ENCODE measurements around the gene OR10A2. TPM values are rescaled to one million over a fixed set of nuclear protein-coding genes. Genes with fewer than 3 reads are reported as not detected.
"Not testable (repeated sequence)": the region's sequence is repeated elsewhere in the genome, so short reads cannot be mapped to it uniquely, and the experiment has no call there.

Gene OR10A2
- total and polyA plus RNA-seq, 2 donors (not counting 1 experiment from before 2014, with no cell fraction given) = not detected

GRCh38 chr11:6876914-6877313, 14.1 kb downstream of the OR10A2 start:
- Histone ChIP-seq H3K9me3 (ENCODE audit: control extremely low read depth in 1 of 3, control insufficient read depth in 2 of 3, insufficient read depth in 1 of 3, low read length in 2 of 3) (peaks cover 0 to 3% (median 0%) of the 10 kb centered on the region in 3 donors), H3K36me3 (replicated peaks in 1 of 2; ENCODE audit: control extremely low read depth in 1 of 2, control insufficient read depth in 1 of 2, extremely low read depth in 1 of 2, insufficient read depth in 2 of 2, low read length in 1 of 2) (no peaks in the 10 kb centered on the region), H4K20me1 (ENCODE audit: control insufficient read depth, insufficient read depth, low read length, poor library complexity, severe bottlenecking) (no peaks in the 10 kb centered on the region), H3K27ac (ENCODE audit: low read length in 2 of 2) (no peak overlapping the region), H3K4me2 (replicated peaks; ENCODE audit: low read depth, low read length, poor library complexity, severe bottlenecking) (no peak overlapping the region), H3K27me3 (replicated peaks in 1 of 4; ENCODE audit: control extremely low read depth in 1 of 4, control insufficient read depth in 3 of 4, insufficient read depth in 4 of 4, low read length in 3 of 4) (peaks cover 0 to 6% (median 0%) of the 10 kb centered on the region in 4 experiments), H3K79me2 (ENCODE audit: control insufficient read depth, insufficient read depth, low read length) (no peaks in the 10 kb centered on the region), H3K4me1 (ENCODE audit: control insufficient read depth in 2 of 2, insufficient read depth in 2 of 2, low read length in 2 of 2) (no peaks in the 10 kb centered on the region), H3K4me3 (ENCODE audit: control extremely low read depth in 1 of 5, extremely low read depth in 1 of 5, insufficient read depth in 1 of 5, low read depth in 2 of 5, low read length in 4 of 5) (no peak overlapping the region), H2AFZ (ENCODE audit: insufficient read depth, low read depth, low read length, poor library complexity, severe bottlenecking) (no peak overlapping the region), H3K9ac (ENCODE audit: low read length) (no peak overlapping the region)
- H3K27me3 Mint-ChIP-seq = peaks cover 8% of the 10 kb centered on the region
- ChIA-PET CTCF (interaction anchor here (1.2 kb wide), 1 partner anchor 65 kb away, joined by 3 read pairs; no protein-coding TSS in a partner anchor), POLR2A (no interaction called here)
- H3K4me3 Mint-ChIP-seq = no peak overlapping the region
- WGBS (ENCODE audit: insufficient coverage) = 89% methylated on average over 3 of the region's 3 CpGs
- TF ChIP-seq EZH2 (IDR thresholded peaks at IDR 0.05; ENCODE audit: borderline replicate concordance, insufficient read depth, low read depth, low read length, poor library complexity, severe bottlenecking) (no peak), CTCF (IDR thresholded peaks at IDR 0.05) (no peak)
- no peak overlapping the region for H3K27ac Mint-ChIP-seq
- no peaks in the 10 kb centered on the region for H3K4me1 Mint-ChIP-seq
- no peaks in the 10 kb centered on the region for H3K9me3 Mint-ChIP-seq (ENCODE audit: insufficient read depth)
- DNase-seq (no peak), ATAC-seq (ENCODE audit: low read depth) (no peak)
- intact Hi-C loops (cut with micrococcal nuclease) = no loop called here

DNA sequence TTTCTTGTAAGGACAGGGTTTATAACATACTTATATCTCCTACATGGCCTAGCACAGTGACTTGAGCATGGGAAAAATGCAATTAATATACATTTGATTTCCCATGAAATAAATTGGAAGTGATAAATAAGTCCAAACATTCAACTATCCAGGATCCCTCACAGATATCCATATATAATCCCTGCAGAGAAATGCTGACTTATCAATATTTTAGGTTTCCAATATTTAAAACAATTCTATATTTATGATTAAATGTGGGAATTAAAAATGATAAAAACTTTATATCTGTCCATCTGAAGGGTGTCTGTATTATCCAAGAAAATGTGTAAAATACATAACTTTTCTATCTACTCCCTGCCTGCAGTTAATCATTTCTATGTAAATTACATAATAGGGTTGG, 19.9 kb downstream of the OR10A2 start:
- H3K36me3 ChIP-seq (replicated peaks in 1 of 2; ENCODE audit: control extremely low read depth in 1 of 2, control insufficient read depth in 1 of 2, extremely low read depth in 1 of 2, insufficient read depth in 2 of 2, low read length in 1 of 2) = no peaks in the 10 kb centered on the region
- H2AFZ ChIP-seq (ENCODE audit: insufficient read depth, low read depth, low read length, poor library complexity, severe bottlenecking) = no peak overlapping the region
- no peaks in the 10 kb centered on the region for H3K4me1 Mint-ChIP-seq
- H4K20me1 ChIP-seq (ENCODE audit: control insufficient read depth, insufficient read depth, low read length, poor library complexity, severe bottlenecking) = no peaks in the 10 kb centered on the region
- DNase-seq (no peak), ATAC-seq (ENCODE audit: low read depth) (no peak)
- no peak overlapping the region for H3K4me2 ChIP-seq (replicated peaks; ENCODE audit: low read depth, low read length, poor library complexity, severe bottlenecking)
- peaks cover 10% of the 10 kb centered on the region for H3K27me3 Mint-ChIP-seq
- peaks cover 0 to 2% (median 0%) of the 10 kb centered on the region in 3 donors for H3K9me3 ChIP-seq (ENCODE audit: control extremely low read depth in 1 of 3, control insufficient read depth in 2 of 3, insufficient read depth in 1 of 3, low read length in 2 of 3)
- no peaks in the 10 kb centered on the region for H3K4me1 ChIP-seq (ENCODE audit: control insufficient read depth in 2 of 2, insufficient read depth in 2 of 2, low read length in 2 of 2)
- no peak overlapping the region for H3K9ac ChIP-seq (ENCODE audit: low read length)
- H3K4me3 Mint-ChIP-seq = no peak overlapping the region
- no peaks in the 10 kb centered on the region for H3K9me3 Mint-ChIP-seq (ENCODE audit: insufficient read depth)
- no peak overlapping the region for H3K27ac ChIP-seq (ENCODE audit: low read length in 2 of 2)
- intact Hi-C loops (cut with micrococcal nuclease) = no loop called here
- no peak overlapping the region for H3K27ac Mint-ChIP-seq
- POLR2A ChIA-PET = no interaction called here
- CTCF ChIA-PET = no interaction called here
- H3K4me3 ChIP-seq (ENCODE audit: control extremely low read depth in 1 of 5, extremely low read depth in 1 of 5, insufficient read depth in 1 of 5, low read depth in 2 of 5, low read length in 4 of 5) = no peak overlapping the region
- no peak for TF ChIP-seq CTCF (IDR thresholded peaks at IDR 0.05)
- no peak for TF ChIP-seq EZH2 (IDR thresholded peaks at IDR 0.05; ENCODE audit: borderline replicate concordance, insufficient read depth, low read depth, low read length, poor library complexity, severe bottlenecking)
- H3K27me3 ChIP-seq (replicated peaks in 1 of 4; ENCODE audit: control extremely low read depth in 1 of 4, control insufficient read depth in 3 of 4, insufficient read depth in 4 of 4, low read length in 3 of 4) = peaks cover 0 to 6% (median 0%) of the 10 kb centered on the region in 4 experiments
- no peaks in the 10 kb centered on the region for H3K79me2 ChIP-seq (ENCODE audit: control insufficient read depth, insufficient read depth, low read length)

DNA sequence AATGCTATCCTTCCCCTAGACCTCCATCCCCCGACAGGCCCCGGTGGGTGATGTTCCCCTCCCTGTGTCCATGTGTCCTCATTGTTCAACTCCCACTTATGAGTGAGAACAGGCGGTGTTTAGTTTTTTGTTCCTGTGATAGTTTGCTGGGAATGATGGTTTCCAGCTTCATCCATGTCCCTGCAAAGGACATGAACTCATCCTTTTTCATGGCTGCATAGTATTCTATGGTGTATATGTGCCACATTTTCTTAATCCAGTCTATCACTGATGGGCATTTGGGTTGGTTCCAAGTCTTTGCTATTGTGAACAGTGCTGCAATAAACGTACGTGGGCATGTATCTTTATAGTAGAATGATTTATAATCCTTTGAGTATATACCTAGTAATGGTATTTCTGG, 24.9 kb downstream of the OR10A2 start:
- H3K9me3 ChIP-seq (ENCODE audit: control extremely low read depth in 1 of 3, control insufficient read depth in 2 of 3, insufficient read depth in 1 of 3, low read length in 2 of 3); H3K4me1 Mint-ChIP-seq; H4K20me1 ChIP-seq (ENCODE audit: control insufficient read depth, insufficient read depth, low read length, poor library complexity, severe bottlenecking); H3K27ac Mint-ChIP-seq; H3K79me2 ChIP-seq (ENCODE audit: control insufficient read depth, insufficient read depth, low read length); H3K9ac ChIP-seq (ENCODE audit: low read length); CTCF ChIA-PET; ATAC-seq (ENCODE audit: low read depth); H3K36me3 ChIP-seq (replicated peaks in 1 of 2; ENCODE audit: control extremely low read depth in 1 of 2, control insufficient read depth in 1 of 2, extremely low read depth in 1 of 2, insufficient read depth in 2 of 2, low read length in 1 of 2); H3K27me3 ChIP-seq (replicated peaks in 1 of 4; ENCODE audit: control extremely low read depth in 1 of 4, control insufficient read depth in 3 of 4, insufficient read depth in 4 of 4, low read length in 3 of 4); H2AFZ ChIP-seq (ENCODE audit: insufficient read depth, low read depth, low read length, poor library complexity, severe bottlenecking); H3K4me2 ChIP-seq (replicated peaks; ENCODE audit: low read depth, low read length, poor library complexity, severe bottlenecking); H3K4me3 Mint-ChIP-seq; H3K9me3 Mint-ChIP-seq (ENCODE audit: insufficient read depth); H3K4me3 ChIP-seq (ENCODE audit: control extremely low read depth in 1 of 5, extremely low read depth in 1 of 5, insufficient read depth in 1 of 5, low read depth in 2 of 5, low read length in 4 of 5); H3K4me1 ChIP-seq (ENCODE audit: control insufficient read depth in 2 of 2, insufficient read depth in 2 of 2, low read length in 2 of 2); intact Hi-C loops (cut with micrococcal nuclease); DNase-seq; POLR2A ChIA-PET; H3K27ac ChIP-seq (ENCODE audit: low read length in 2 of 2): not testable (repeated sequence)
- no CpG with 5 or more reads among the region's 5 CpGs for WGBS (ENCODE audit: insufficient coverage)
- peaks cover 12% of the 10 kb centered on the region for H3K27me3 Mint-ChIP-seq
